Measurements from ENCODE around the gene TRAPPC3.
A peak's percentile ranks its signal among the peaks of the same experiment; 100 is the strongest.

Gene TRAPPC3

DNA sequence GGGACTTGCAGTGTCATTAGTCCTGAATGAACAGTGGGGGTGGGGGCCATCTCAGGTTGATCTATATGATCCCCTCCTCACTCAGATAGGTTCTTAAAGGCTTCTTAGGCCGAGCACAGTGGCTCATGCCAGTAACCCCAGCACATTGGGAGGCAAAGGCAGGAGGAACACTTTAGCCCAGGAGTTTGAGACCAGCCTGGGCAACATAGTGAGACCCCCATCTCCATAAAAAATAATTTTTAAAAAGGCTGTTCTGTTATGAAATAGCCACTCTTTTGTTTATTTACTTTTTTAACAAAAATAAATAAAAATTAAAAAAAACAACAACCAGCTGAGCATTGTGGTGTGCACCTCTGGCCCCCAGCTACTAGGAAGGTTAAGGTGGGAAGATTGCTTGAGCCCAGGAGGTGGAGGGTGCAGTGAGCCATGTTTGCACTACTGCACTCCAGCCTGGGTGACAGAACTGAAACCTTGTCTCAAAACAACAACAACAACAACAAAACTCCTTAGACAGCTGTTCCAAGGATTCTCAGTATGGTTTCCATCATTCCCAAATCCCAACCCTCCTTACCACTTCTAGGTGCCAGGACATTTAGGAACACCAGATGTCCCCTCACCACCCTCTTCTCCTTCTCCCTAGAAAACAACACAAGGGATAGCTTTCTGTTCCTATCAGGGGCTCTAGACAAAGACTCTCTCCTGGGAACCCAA is 2.0 kb upstream of the TRAPPC3 start:
- DNase-seq, result no peak

DNA sequence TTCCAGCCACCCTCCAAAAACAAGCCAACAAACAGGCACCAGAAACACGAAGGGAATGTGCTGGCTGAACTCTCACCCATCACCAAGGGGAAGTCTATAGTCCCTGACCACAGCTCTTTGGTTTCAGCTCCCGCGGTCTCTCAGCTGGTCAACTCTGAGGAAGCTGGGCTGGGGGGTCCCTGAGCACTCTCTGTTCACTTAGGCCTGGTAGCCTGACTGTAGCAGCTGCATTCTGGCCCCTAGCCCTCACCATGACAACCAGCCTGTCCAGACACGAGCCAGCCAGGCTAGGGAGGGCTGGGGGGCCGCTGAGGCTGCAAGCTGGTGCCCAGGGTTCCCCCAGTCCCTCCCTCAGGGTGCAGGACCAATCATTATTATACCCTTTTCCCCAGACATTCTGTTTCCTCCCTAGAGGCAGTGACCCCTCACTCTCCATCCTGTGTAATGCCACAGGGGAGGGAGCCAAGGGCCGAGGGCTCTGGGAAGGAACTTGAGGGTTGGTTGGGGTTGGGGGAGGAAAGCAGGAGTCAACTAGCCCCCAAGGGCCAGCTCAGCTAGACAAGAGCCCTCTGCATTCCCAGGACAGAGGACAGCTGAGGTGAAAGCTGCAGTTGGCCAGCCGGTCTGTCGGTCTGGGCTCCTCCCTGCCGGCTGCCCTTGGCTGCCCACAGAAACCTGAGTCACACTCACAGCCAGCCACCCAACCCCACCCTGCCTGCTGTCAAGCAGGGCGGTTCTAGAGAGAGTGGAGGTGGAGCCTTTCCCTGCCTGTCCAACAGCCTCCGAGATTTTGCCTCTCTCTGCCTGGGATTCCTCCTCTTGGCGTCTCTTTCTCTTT is 1.2 kb upstream of the TRAPPC3 start:
- DNase-seq, result peak; percentile 93

DNA sequence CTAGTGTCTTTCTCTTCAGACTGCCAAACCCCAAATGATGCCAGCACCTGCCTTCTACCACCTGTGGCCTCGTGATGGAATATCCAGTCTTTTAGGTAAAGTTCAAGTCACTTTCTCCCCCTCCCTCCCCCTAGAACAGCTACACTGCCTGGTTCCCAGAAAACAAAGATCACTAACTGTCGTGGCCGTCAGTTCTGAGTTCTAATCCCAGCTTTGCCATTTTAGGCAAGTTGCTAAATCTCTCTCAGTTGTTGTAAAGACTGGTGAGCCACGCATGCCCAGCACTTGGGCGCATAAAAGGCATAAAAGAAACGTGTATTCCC is 648 bp upstream of the TRAPPC3 start:
- no peak for DNase-seq

DNA sequence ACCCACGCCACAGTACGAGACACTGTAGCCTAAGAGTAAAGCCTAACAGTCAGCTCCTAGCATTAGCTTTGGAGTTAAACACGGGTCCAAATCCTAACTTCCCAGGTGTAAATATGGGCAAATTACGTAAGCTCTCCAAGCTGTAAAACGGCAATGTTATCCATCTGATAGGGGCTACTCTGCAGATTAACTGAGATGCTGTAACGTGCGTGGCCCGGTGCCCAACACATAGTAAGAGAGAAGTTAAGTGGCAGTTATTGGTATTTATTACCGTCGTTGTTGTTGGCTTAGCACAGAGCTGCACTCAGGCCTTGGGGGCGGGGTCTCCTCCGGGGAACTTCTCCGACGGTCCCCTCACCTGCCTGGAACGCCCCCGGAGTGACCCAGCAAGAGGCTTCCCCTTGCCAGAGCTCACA is 457 bp downstream of the TRAPPC3 start:
- DNase-seq, result no peak

DNA sequence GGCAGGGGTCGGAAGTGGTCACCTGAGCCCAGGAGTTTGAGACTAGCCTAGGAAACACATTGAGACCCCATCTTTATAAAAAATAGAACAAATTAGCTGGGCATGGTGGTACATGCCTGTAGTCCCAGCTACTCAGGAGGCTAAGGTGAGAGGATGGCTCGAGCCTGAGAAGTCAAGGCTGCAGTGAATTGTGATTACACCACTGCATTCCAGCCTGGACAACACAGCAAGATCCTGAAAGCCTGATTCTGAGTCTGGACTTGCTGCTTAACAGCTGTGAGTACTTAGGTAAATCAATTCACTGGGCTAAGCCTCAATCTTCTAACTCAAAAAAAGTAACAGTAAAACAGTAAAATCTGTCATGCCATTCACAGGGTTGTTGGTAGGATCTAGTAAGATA is 4.9 kb downstream of the TRAPPC3 start:
- no peak for DNase-seq

DNA sequence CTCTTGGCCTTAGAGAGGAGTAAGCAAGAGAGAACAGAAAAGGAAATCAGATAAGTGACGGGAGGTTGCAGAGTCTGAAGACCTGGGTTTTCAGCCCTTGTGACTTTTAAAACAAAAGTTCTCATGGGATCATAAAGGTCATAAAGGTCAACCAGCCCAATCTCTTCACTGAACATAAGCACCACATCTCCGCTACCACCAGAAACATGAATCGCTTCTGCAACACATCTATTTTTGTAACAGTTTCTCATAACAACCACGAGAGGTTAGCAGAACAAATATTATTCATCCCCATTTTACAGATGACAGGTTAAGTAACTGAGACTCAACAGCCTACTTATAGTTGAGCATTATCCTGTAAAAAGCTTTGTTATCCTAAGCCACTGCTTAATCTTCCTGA is 5.9 kb downstream of the TRAPPC3 start:
- no peak for DNase-seq

DNA sequence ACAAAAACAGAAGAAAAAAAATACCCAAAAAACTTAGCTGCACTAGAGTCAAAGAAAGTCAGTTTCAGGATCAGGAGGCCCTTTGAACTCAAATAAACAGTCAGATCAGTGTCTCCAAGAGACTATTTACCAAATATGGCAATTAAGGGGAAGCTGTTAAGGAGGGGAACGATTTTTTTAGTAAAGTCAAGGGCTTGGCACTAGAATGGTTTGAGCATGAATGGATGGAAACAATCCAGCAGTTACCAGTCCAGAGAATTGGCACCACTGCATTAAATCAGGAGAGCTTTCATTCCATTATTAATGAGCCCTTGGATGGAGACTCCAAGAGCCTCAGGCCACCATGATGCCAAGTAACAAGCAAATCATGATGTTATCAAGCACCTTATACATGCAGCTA is 7.2 kb downstream of the TRAPPC3 start:
- no peak for DNase-seq

DNA sequence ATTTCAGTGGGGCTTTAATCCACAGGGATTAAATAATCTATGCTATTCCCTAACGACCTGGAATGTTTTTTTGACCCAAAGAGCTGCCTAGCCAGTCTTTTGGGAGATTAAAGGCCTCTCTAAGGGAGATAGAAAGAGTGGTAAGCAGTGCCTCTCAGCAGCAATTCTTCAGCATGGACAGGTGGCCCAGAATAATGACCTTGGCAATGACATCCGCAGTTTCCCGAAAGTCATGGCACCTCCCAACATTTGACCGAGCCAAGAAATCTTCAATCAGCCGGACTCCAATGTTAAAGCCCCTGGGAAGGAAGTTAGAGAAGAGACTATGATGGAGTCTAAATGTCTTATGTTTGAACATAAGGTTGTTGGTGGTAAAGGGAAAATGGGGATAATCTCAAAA is 9.8 kb downstream of the TRAPPC3 start:
- DNase-seq, result no peak

DNA sequence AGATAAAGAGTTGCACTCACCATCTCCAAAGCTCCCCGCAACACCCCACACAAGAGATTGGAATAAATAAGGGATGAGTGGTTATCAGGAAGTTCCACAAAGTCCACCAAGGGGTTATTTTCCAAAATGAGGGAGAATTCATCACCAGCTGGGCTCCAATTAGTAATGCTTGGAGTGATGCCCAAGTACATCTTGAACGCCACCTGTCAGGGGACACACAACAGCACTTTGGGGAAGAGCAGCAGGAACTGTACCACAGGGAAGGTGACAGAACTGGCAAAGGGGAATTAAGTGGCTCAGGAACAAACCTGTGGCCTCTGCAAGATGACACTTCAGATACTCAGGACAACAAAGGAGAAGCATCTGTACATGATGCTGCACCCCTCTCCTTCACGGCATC is 11.5 kb downstream of the TRAPPC3 start:
- no peak for DNase-seq

DNA sequence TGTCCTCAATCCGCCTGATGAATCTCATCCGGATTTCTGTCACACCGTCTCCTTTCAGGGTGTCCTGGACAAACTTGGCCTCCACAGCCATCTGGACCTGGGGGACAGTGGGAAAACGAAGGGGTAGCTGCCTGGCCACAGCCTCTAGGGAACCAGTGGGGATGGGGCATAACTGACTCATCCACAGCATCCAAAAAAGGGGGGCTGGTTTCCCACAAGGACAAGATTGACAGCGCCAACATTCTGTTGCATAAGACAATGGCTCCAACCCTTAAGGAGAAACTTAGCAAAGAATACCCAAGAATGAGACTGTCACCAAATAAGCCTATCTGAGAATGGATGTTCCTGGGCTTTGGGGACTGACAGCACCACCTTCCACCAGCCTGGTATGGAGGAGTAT is 12.1 kb downstream of the TRAPPC3 start:
- no peak for DNase-seq

DNA sequence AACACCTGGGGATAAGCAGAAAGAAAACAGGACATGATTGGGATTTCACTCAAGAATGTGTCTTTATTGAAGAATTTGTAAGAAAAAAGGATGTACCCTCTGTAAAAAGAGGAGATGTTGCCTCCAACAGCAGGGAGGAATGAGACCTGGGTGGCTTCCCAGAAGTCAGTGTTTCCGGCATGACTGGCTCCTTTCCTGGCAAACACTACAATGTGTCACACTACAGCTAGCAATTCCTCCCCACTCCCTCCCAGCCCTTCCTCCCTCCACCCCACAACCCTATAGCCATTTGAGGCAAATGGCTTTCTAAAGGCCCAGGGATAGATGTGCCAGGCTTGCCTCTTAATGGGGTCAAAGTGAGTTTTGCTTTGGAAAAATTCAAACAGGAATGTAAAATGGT is 12.8 kb downstream of the TRAPPC3 start:
- no peak for DNase-seq

DNA sequence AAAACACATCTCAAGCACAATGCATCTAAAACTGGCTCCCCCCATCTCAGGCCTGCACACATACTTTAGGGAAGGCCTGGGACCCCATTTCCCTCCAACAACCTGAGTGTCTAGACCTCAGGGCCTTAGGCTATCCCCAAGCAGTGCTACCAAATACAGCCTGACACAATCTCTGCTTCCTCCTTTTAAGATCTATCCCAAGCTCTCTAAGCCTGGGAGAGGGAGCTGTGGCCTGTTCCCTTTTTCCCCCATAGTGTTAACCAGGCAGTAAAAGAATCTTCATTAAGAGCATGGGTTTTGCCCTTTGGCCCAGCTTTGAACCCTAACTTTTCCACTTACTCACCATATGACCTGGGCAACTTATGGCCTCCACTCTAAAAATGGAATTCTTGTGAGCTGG is 13.5 kb downstream of the TRAPPC3 start:
- no peak for DNase-seq

DNA sequence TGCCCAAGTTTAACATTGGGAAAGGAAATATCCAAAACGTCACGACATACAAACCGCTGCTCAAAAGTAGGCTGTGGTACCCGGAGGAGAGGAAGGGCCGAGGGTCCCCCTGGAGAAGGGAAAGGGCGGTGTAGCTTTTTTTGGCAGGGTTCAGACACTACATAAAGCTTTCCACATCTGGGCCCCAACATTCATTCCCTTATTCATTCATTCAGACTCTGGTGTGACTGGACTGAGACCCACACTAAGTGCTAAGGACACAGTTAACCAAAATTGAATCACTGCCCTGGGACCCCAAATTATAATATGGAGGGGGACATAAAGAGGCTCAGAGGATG is 14.0 kb downstream of the TRAPPC3 start:
- no peak for DNase-seq

DNA sequence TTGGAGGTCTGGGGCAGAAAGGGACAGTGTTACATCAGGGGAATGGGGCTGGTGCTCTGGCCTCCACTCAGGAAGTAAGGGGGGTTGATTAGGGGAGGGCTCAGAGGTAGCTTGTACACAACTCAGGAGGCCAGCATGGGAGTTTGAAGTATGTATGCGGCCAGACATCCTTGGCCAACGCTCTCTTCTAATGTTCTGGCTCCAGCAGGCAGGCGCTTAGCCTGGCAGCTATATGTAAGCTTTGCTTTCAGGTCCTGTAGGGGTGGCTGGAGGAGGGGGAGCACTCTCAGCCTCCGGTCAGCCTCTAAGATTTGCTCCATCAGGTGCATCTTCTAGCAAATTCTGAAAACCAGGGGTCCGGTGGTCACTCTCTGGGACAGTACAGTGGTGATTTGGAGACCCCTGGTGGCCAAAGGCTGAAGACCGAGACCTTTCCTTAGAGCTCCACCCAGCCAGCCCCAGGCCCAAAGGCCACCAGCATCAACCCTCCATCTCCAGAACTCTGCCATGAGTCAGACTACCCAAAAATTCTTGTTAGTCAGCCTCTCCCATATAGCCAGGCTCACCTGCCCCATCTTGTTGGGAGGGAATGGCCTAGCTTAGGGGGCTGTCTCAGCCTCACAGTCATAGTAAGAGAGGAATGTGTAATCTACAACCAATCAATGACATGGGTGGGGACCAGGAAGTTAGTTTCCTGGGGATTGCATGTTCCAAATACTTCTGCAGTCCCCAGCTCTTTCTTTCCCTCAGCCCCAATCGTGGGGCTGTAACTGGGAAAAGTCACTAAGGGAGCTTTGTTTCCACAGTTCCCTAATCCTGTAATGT is 14.6 kb downstream of the TRAPPC3 start:
- DNase-seq, result peak; percentile 14

DNA sequence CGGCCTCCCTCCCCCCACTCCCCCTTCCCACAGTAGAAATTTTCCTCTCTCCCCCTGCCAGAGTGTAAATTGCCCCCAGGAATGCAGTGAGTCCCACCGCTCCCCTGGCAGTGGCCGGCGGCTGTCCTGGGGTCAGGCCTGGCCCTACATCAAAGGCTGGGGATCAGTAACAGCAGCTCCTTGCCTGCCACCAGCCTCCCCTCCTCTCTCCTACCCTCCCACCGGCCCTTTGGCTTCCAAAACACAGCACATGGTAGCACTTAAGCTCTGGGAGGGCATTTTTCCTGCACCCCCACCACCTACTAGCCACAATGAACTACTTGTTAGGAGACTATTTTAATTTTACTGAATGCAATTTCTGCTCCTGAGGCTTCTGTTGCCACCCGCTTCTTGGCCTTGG is 15.3 kb downstream of the TRAPPC3 start:
- no peak for DNase-seq

DNA sequence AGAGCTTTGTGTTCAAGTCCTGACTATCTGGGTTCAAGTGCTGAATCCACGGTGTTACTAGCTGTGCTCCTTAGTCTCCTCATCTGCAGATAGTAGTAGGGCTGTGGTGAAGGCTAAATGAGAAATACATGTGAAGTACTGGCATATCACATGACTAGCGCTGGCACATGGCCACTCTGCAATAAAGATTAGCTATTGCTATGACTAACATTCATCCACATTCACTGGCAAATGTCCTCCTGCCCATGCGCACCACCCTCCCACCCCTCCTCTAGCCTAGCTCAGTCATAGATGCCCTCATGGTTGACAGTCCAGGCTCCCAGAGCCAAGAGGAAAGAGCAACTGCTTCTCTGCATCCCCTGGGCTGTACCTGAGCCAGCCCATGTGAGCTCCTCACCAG is 15.8 kb downstream of the TRAPPC3 start:
- DNase-seq, result no peak

DNA sequence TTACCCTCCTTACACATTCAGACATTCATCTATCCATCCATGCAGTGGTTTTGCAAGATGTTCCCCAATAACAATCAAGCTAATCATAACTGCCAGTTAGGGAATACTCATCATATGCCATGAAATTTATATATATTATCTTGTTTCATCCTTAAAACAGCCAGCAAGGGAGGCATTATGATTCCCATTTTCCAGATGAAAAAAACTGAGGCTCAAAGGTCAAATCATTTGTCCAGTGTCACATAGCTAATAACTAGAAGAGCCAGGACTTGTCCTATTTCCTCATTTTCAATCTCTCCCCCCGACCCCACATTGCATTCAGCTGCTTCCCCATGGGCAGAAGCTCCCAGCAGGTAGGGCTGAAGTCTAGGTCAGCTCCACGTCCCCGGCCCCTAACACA is 17.3 kb downstream of the TRAPPC3 start:
- DNase-seq, result no peak

DNA sequence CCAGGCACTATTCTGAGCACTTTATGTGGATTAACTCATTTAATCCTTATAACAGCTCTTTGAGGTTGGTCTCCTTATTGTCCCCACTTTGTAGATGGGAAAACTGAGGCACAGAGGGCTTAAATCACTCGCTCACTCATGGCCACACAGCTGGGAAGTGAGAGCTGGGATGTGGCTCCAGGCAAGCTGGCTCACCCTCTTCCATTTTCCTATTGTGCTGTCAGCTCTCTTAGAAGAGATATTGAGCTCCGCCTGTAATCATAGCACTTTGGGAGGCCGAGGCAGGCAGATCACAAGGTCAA is 20.4 kb downstream of the TRAPPC3 start:
- DNase-seq, result no peak

DNA sequence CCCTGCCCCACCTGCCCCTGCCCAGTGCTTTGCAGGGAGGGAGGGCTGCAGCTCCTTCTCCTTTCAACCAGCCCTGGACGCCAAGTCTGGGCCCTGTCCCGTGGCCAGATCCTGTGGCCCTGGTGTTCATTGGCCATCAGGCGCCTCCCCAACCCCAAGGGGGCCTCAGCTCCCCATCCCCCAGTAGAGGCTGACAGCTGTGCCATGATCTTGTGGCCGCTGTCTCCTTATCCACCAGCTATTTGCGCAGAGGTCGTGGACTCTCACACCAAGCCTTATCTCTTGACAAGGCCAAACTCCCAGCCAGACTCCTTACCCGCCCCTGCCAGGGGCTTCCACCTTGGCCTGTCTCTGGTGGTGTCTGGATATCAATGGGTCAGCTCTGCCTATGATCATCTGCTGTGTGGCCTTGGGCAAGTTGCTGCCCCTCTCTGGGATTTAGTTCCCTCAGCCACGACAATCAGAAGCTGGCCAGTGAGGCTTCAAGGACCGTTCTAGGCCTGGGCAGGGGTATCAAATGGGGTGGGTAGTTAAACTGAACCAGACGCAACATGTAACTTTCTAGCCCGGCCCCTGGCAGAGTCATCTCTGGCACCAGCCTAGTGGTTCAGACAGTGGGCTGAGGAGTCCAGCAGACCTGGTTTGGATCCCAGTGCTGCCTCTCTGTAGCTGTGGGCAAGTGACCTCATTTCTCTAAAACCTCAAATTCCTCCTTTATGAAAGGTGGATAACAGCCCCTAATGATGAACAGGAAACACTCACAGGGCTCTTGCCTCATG is 21.0 kb downstream of the TRAPPC3 start:
- DNase-seq, result no peak

DNA sequence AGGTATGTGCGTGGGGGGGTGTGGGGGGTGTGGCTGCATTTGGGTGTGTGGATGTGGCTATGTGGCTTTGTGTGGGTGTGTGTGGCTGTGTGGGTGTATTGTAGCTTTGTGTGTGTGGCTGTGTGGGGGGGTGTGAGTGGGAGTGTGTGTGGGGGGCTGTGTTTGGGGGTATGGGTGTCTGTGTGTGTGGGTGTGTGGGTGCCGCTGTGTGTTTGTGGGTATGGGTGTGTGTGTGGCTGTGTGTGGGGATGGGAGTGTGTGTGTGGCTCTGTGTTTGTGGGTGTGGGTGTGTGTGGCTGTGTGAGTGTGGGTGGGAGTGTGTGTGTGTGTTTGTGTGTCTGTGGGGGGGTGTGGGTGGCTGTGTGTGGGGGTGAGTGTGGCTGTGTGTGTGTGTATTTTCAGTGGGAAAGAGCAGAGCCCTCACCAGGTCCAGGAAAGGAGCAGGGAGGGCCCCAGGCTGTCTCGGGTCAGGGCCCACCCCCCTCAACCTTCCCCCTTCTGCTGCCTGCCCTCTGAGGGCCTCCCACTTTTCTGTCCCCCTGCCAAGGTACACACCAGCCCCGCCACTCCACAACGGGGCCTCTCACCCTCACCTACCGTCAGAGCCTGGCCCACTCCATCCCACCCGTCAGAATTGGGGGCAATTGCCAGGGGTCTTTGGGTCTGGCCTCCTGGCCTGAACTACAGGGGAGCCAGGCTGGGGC is 22.3 kb downstream of the TRAPPC3 start:
- DNase-seq, result no peak

DNA sequence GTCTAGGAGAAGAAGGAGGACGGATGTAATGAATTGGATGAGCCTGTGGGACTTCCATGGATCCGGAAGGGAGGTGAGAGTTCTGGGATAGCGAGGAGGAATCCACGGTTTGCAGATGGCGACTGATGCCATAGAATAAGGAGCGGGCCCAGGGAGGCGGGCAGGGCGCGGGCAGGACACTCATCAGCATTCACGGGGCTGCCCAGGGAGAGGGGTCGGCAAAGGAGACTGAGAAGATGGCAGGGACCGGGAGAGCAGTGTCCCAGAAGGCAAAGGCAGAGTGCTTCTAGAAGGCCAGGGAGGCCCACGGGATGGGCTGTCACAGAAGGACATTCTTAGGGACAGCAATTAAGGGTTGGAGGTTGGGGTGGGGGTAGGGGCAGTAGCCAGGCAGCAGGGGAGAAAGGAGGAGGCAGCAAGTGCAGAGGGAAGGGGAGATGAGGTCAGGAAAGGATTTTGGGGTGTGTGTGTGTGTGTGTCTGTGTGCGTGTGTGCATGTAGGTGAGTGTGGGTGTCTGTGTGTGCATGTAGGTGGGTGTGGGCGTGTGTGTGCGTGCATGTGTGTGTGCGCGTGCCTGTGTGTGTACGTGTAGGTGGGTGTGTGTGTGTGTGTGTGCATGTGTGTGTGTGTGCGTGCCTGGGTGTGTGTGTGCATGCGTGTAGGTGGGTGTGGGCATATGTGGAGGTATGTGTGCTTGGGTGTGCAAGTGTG is 23.1 kb downstream of the TRAPPC3 start:
- DNase-seq, result no peak

Data from NCI-H526 treated with DMSO at 0.1 percent for 48 hours (cell line).